B cell (primary cell): Measurements from ENCODE around the gene CSRP2. TPM values are rescaled to one million over a fixed set of nuclear protein-coding genes. Genes with fewer than 3 reads are reported as not detected.

Experiments
- ATAC-seq: fragments of 200-7000 bp; cut with Tn5 transposase; one replicate; pipeline ENCODE4 v1.10.0; 2021; ENCODE audit warnings: low read depth, mild to moderate bottlenecking, moderate number of reproducible peaks, moderate library complexity
- CTCF ChIA-PET: fragments of 350-600 bp; sonication (Branson Sonifier 250); formaldehyde crosslinking; loops from one replicate; lab custom pipeline; 2021; ENCODE audit warnings: antibody characterized with exemption, inconsistent platforms; lab: Charles Lee
- POLR2A ChIA-PET: fragments of 350-600 bp; sonication (Branson Sonifier 250); formaldehyde crosslinking; loops from one replicate; lab custom pipeline; 2021; ENCODE audit warnings: antibody characterized with exemption; lab: Charles Lee
- DNase-seq: peaks from one replicate; pipeline ENCODE4 v3.0.0; 2013
- H2AFZ ChIP-seq: 2 replicates; pipeline ENCODE4 v1.6.1; 2012; ENCODE audit warnings: mild to moderate bottlenecking, low read depth, low read length; ENCODE audit not compliant: insufficient read depth, poor library complexity, severe bottlenecking
- H3K27ac ChIP-seq, 2 donors: 1 replicate in 1 of 2; 2 replicates in 1 of 2; pipeline ENCODE4 v1.5.1; 2012 to 2013; ENCODE audit warnings: low read length in 2 of 2, mild to moderate bottlenecking in 2 of 2, moderate library complexity in 1 of 2
- H3K27me3 ChIP-seq, 4 experiments: fragments of 200-600 bp in 1 of 4; sonication (generic) in 1 of 4; replicated peaks in 1 of 4; 1 replicate in 2 of 4; 2 replicates in 2 of 4; pipeline versions ENCODE4 v1.6.1 to v1.7.0; 2013 to 2016; ENCODE audit warnings: low read length in 3 of 4, mild to moderate bottlenecking in 2 of 4, mixed read lengths in 1 of 4, moderate library complexity in 1 of 4; ENCODE audit not compliant: insufficient read depth in 4 of 4, control insufficient read depth in 3 of 4; ENCODE audit errors: control extremely low read depth in 1 of 4
- H3K36me3 ChIP-seq, 2 experiments: replicated peaks in 1 of 2; 1 replicate in 1 of 2; 2 replicates in 1 of 2; pipeline versions ENCODE4 v1.6.1 to v1.7.1; 2013; ENCODE audit warnings: low read length in 1 of 2; ENCODE audit not compliant: insufficient read depth in 2 of 2, control insufficient read depth in 1 of 2; ENCODE audit errors: control extremely low read depth in 1 of 2, extremely low read depth in 1 of 2
- H3K4me1 ChIP-seq, 2 donors: fragments of 200-600 bp in 1 of 2; sonication (generic) in 1 of 2; 1 replicate in 1 of 2; 2 replicates in 1 of 2; pipeline versions ENCODE4 v1.5.1 to v1.6.1; 2013 to 2017; ENCODE audit warnings: low read length in 2 of 2; ENCODE audit not compliant: control insufficient read depth in 2 of 2, insufficient read depth in 2 of 2
- H3K4me2 ChIP-seq: replicated peaks from 2 replicates; pipeline ENCODE3; 2012; ENCODE audit warnings: mild to moderate bottlenecking, low read depth, low read length; ENCODE audit not compliant: poor library complexity, severe bottlenecking
- H3K4me3 ChIP-seq, 5 experiments: fragments of 200-600 bp in 1 of 5; sonication (generic) in 1 of 5; 1 replicate in 3 of 5; 2 replicates in 2 of 5; pipeline versions ENCODE4 v1.5.1 to v1.7.0; 2011 to 2016; ENCODE audit warnings: low read length in 4 of 5, mild to moderate bottlenecking in 4 of 5, low read depth in 2 of 5, control low read depth in 1 of 5, moderate library complexity in 1 of 5; ENCODE audit not compliant: insufficient read depth in 1 of 5; ENCODE audit errors: control extremely low read depth in 1 of 5, extremely low read depth in 1 of 5
- H3K79me2 ChIP-seq: fragments of 200-600 bp; sonication (generic); one replicate; pipeline ENCODE4 v1.6.0; 2016; ENCODE audit warnings: low read length; ENCODE audit not compliant: control insufficient read depth, insufficient read depth
- H3K9ac ChIP-seq: fragments of 200-600 bp; sonication (generic); 2 replicates; pipeline ENCODE4 v1.6.1; 2017; ENCODE audit warnings: mild to moderate bottlenecking, low read length, moderate library complexity
- H3K9me3 ChIP-seq, 3 donors: one replicate each; pipeline versions ENCODE4 v1.6.1 to v1.7.1; 2013; ENCODE audit warnings: low read length in 2 of 3; ENCODE audit not compliant: control insufficient read depth in 2 of 3, insufficient read depth in 1 of 3; ENCODE audit errors: control extremely low read depth in 1 of 3
- H4K20me1 ChIP-seq: 2 replicates; pipeline ENCODE4 v1.6.0; 2012; ENCODE audit warnings: mild to moderate bottlenecking, low read length; ENCODE audit not compliant: insufficient read depth, control insufficient read depth, poor library complexity, severe bottlenecking
- H3K27ac Mint-ChIP-seq: one replicate; pipeline ENCODE4 v1.8.0; 2021; ENCODE audit warnings: mixed read lengths
- H3K27me3 Mint-ChIP-seq: one replicate; pipeline ENCODE4 v1.8.0; 2021; ENCODE audit warnings: mixed read lengths
- H3K4me1 Mint-ChIP-seq: one replicate; pipeline ENCODE4 v1.8.0; 2021; ENCODE audit warnings: mixed read lengths
- H3K4me3 Mint-ChIP-seq: one replicate; pipeline ENCODE4 v1.8.0; 2021; ENCODE audit warnings: mixed read lengths
- H3K9me3 Mint-ChIP-seq: one replicate; pipeline ENCODE4 v1.8.0; 2022; ENCODE audit warnings: mixed read lengths; ENCODE audit not compliant: insufficient read depth
- EZH2 ChIP-seq: IDR thresholded peaks from 2 replicates; pipeline ENCODE4 v1.6.1; 2012; ENCODE audit warnings: borderline replicate concordance, low read depth, mild to moderate bottlenecking, moderate library complexity, low read length; ENCODE audit not compliant: insufficient read depth, poor library complexity, severe bottlenecking
- WGBS: methylation state at CpG from one replicate; pipeline ENCODE4 v1.1.5; 2013; ENCODE audit warnings: missing lambda C conversion rate; ENCODE audit not compliant: insufficient coverage; 5-methylcytosine and 5-hydroxymethylcytosine counted together
- intact Hi-C: fragments of 100-400 bp; cut with micrococcal nuclease; formaldehyde crosslinking; loops from one replicate; pipeline ENCODE4 v1.10.0; 2022
- polyA plus RNA-seq: library from polyadenylated mRNA; depleted of rRNA; stranded (reverse); fragments of >200 nt; gene quantifications from 2 replicates; pipeline ENCODE4 v1.2.3, GENCODE V29; 2012
- total RNA-seq, 2 donors: library from RNA; stranded (reverse); fragments of 120-200 nt in 1 of 2; gene quantifications; 1 replicate in 1 of 2; 2 replicates in 1 of 2; pipeline versions ENCODE4 v1.2.3 to v1.2.4, GENCODE V29; 2013 to 2022
- TF ChIP-seq, protein P1 (sequence below): fragments of 200-600 bp; IDR thresholded peaks from one replicate; pipeline ENCODE4 v1.8.0; 2022; ENCODE audit warnings: antibody characterized with exemption, mild to moderate bottlenecking

The CSRP2 gene
- total and polyA plus RNA-seq, 2 donors (not counting 1 experiment from before 2014, with no cell fraction given) = 0.44 TPM; not detected in 1

DNA sequence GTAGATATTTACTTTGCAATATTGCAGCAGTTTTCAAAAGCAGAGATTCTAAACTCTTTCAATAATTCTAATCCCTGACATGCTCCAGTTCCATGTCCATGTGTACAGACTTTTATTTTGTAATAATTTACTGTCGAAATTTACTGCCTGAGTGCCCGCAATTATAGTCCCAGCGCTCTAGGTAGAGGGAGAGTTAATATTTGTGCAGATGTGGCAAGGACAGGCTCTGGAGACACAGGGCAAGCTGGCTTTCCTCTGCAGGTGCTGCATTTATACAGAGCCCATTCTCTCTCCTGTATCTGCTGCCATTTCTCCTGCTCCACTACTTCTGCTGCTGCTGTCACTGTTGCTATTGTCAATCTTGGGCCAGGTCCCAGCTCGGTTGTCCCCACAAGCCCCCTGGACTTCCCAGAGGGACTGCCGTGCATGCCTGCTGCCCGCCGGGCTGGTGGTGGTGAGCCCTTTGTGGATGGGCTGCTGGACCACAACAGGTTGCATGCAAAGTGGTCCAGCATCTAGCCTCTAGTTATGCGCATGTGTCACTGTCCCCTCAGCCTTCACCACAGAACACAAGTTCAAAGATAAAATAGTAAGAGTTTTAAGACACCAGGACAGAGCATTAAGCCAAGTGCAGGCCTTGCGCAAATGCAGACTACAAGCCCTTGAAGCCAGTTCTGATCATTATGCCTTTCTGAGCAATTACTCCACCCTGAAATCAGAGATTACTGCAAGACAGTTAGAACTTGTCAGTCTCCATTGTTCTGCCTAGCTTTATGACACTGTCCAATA is 40.8 kb upstream of the CSRP2 start:
- no peaks in the 10 kb centered on the region for H3K9me3 Mint-ChIP-seq
- H3K9ac ChIP-seq = no peak overlapping the region
- ChIA-PET CTCF (no interaction called here), POLR2A (no interaction called here)
- no peak overlapping the region for H3K27ac Mint-ChIP-seq
- H2AFZ ChIP-seq = no peak overlapping the region
- no peaks in the 10 kb centered on the region for H4K20me1 ChIP-seq
- H3K27ac ChIP-seq = no peak overlapping the region
- no peak overlapping the region for H3K4me3 ChIP-seq
- H3K4me2 ChIP-seq = no peak overlapping the region
- peaks cover 0 to 3% of the 10 kb centered on the region in 2 donors for H3K4me1 ChIP-seq
- no peaks in the 10 kb centered on the region for H3K36me3 ChIP-seq
- intact Hi-C loops = no loop called here
- H3K27me3 Mint-ChIP-seq = peaks cover 25% of the 10 kb centered on the region
- H3K27me3 ChIP-seq = no peaks in the 10 kb centered on the region
- TF ChIP-seq, protein P1, sequence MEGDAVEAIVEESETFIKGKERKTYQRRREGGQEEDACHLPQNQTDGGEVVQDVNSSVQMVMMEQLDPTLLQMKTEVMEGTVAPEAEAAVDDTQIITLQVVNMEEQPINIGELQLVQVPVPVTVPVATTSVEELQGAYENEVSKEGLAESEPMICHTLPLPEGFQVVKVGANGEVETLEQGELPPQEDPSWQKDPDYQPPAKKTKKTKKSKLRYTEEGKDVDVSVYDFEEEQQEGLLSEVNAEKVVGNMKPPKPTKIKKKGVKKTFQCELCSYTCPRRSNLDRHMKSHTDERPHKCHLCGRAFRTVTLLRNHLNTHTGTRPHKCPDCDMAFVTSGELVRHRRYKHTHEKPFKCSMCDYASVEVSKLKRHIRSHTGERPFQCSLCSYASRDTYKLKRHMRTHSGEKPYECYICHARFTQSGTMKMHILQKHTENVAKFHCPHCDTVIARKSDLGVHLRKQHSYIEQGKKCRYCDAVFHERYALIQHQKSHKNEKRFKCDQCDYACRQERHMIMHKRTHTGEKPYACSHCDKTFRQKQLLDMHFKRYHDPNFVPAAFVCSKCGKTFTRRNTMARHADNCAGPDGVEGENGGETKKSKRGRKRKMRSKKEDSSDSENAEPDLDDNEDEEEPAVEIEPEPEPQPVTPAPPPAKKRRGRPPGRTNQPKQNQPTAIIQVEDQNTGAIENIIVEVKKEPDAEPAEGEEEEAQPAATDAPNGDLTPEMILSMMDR = no peak
- no peak for TF ChIP-seq EZH2
- H3K9me3 ChIP-seq = no peaks in the 10 kb centered on the region
- no peak for ATAC-seq
- H3K4me3 Mint-ChIP-seq = no peak overlapping the region
- DNase-seq = no peak
- H3K79me2 ChIP-seq = no peaks in the 10 kb centered on the region
- WGBS = 96% methylated on average over 5 of the region's 9 CpGs
- peaks cover 1% of the 10 kb centered on the region for H3K4me1 Mint-ChIP-seq

DNA sequence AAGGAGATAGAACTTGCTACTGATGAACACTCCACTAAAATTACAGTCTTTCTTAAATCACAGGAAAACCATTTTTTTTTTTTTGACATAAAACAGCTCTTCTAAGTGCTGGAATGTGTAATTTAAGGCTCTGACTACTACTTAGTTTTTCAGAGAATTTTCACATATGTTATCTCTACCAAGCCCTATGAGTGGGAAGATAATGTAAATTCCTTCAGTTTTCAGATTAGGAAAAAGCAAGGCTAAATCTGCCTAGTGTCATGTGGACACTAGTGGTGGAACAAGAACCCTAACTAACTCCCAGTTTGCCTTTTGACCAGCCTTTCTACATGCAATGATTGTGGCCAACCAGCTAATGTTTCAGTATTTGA is 37.3 kb upstream of the CSRP2 start:
- H3K9ac ChIP-seq = no peak overlapping the region
- ATAC-seq (no peak), DNase-seq (no peak)
- TF ChIP-seq, protein P1 = no peak
- no peak for TF ChIP-seq EZH2
- peaks cover 0 to 3% of the 10 kb centered on the region in 2 donors for H3K4me1 ChIP-seq
- no peak overlapping the region for H2AFZ ChIP-seq
- H3K27ac ChIP-seq = no peak overlapping the region
- intact Hi-C loops = no loop called here
- Mint-ChIP-seq H3K4me3 (no peak overlapping the region), H3K27ac (no peak overlapping the region), H3K4me1 (peaks cover 1% of the 10 kb centered on the region), H3K27me3 (peaks cover 24% of the 10 kb centered on the region), H3K9me3 (no peaks in the 10 kb centered on the region)
- H4K20me1 ChIP-seq = no peaks in the 10 kb centered on the region
- H3K27me3 ChIP-seq = no peaks in the 10 kb centered on the region
- POLR2A ChIA-PET = no interaction called here
- H3K4me2 ChIP-seq = no peak overlapping the region
- no peaks in the 10 kb centered on the region for H3K79me2 ChIP-seq
- no peaks in the 10 kb centered on the region for H3K9me3 ChIP-seq
- no peak overlapping the region for H3K4me3 ChIP-seq
- H3K36me3 ChIP-seq = no peaks in the 10 kb centered on the region
- CTCF ChIA-PET = interaction anchor here (0.9 kb wide), 1 partner anchor 9 kb away, joined by 3 read pairs; no protein-coding TSS in a partner anchor
